ENCODE measurements around the gene ZNF385C.

GRCh38 chr17:42068979-42069378, 29.3 kb downstream of the ZNF385C start:
- TF ChIP-seq CTCF (IDR thresholded peaks at IDR 0.05): no peak
- no peak for TF ChIP-seq POLR2A (IDR thresholded peaks at IDR 0.05)

Measured in heart left ventricle (tissue), 13 donors.